NAMALWA (cell line): Measurements from ENCODE around the gene KIF14.
"Not testable (repeated sequence)": the region's sequence is repeated elsewhere in the genome, so short reads cannot be mapped to it uniquely, and the experiment has no call there.

Experiments
- DNase-seq: peaks from one replicate; pipeline ENCODE4 v3.0.0-alpha.2; 2015; ENCODE audit warnings: low spot score

KIF14 gene

GRCh38 chr1:200546577-200546976 lies 74.0 kb downstream of the KIF14 start:
- no peak for DNase-seq

GRCh38 chr1:200542162-200542561 lies 78.4 kb downstream of the KIF14 start:
- DNase-seq, result no peak

- DNase-seq, result no peak
Measured at GRCh38 chr1:200540281-200540680, 80.3 kb downstream of the KIF14 start.

- DNase-seq, result no peak
Measured at GRCh38 chr1:200538179-200538578, 82.4 kb downstream of the KIF14 start.

- DNase-seq, result peak; percentile 71
Measured at GRCh38 chr1:200535605-200536004, 84.9 kb downstream of the KIF14 start.

- DNase-seq, result peak; percentile 33
Measured at GRCh38 chr1:200530623-200531261, 89.8 kb downstream of the KIF14 start.

GRCh38 chr1:200528858-200529606 lies 91.5 kb downstream of the KIF14 start:
- DNase-seq, result no peak

- no peak for DNase-seq
Measured at GRCh38 chr1:200527670-200528069, 92.9 kb downstream of the KIF14 start.

- peak; percentile 29 for DNase-seq
Measured at GRCh38 chr1:200526709-200527612, 93.6 kb downstream of the KIF14 start.

GRCh38 chr1:200525090-200525987 lies 95.2 kb downstream of the KIF14 start:
- DNase-seq, result no peak

GRCh38 chr1:200524551-200524950 lies 96.0 kb downstream of the KIF14 start:
- DNase-seq, result not testable (repeated sequence)

- DNase-seq, result no peak
Measured at GRCh38 chr1:200524092-200524491, 96.5 kb downstream of the KIF14 start.

- no peak for DNase-seq
Measured at GRCh38 chr1:200520735-200521134, 99.8 kb downstream of the KIF14 start.

- DNase-seq, result no peak
Measured at GRCh38 chr1:200518524-200518923, 102.0 kb downstream of the KIF14 start.

- no peak for DNase-seq
Measured at GRCh38 chr1:200512191-200512590, 108.4 kb downstream of the KIF14 start.

- DNase-seq, result peak; percentile 89
Measured at GRCh38 chr1:200510228-200510623, 110.3 kb downstream of the KIF14 start.

- DNase-seq, result no peak
Measured at GRCh38 chr1:200506471-200506870, 114.1 kb downstream of the KIF14 start.

GRCh38 chr1:200505257-200505656 lies 115.3 kb downstream of the KIF14 start:
- no peak for DNase-seq
